A549 (cell line): Measurements from ENCODE around the gene CDHR2. TPM values are rescaled to one million over a fixed set of nuclear protein-coding genes. Genes with fewer than 3 reads are reported as not detected.
A peak's percentile ranks its signal among the peaks of the same experiment; 100 is the strongest.

ENCODE experiments used
- ATAC-seq, 2 experiments: fragments of 200-7000 bp in 1 of 2; fragments of >200 bp in 1 of 2; cut with Nextera tagmentation in 1 of 2; cut with Tn5 transposase in 1 of 2; 3 replicates each; pipeline versions ENCODE4 v1.8.0 to v1.9.1; 2018 to 2020; ENCODE audit warnings: mild to moderate bottlenecking in 1 of 2, moderate library complexity in 1 of 2
- CTCF ChIA-PET: fragments of 300-600 bp; sonication (Branson Sonifier 250); formaldehyde crosslinking; extraction: SDS; loops from one replicate; lab custom pipeline; 2021; ENCODE audit warnings: antibody characterized with exemption, inconsistent platforms; lab: Yijun Ruan, JAX
- POLR2A ChIA-PET: fragments of 350-600 bp; formaldehyde crosslinking; extraction: SDS; loops from one replicate; lab custom pipeline; 2021; ENCODE audit warnings: antibody characterized with exemption, inconsistent platforms; lab: Yijun Ruan, JAX
- DNase-seq, 2 experiments: peaks; one replicate each; pipeline versions ENCODE4 v3.0.0 to v3.0.0-alpha.2; 2011 to 2016; ENCODE audit warnings: low read depth in 1 of 2, low spot score in 1 of 2
- FAIRE-seq: peaks from 2 replicates; lab custom pipeline; 2011; peaks lifted over from hg19 to GRCh38; lab: Jason Lieb, UNC
- H3K27ac ChIP-seq, 2 experiments: fragments of >200 bp; sonication (Bioruptor Twin); formaldehyde crosslinking; 3 replicates each; pipeline ENCODE4 v1.5.1; 2016 to 2017
- H3K4me1 ChIP-seq: fragments of >200 bp; sonication (Bioruptor Twin); formaldehyde crosslinking; 3 replicates; pipeline ENCODE4 v1.6.1; 2016
- H3K4me2 ChIP-seq: fragments of >200 bp; sonication (Bioruptor Twin); formaldehyde crosslinking; 3 replicates; pipeline ENCODE4 v1.6.1; 2016
- H3K4me3 ChIP-seq: fragments of >200 bp; sonication (Bioruptor Twin); formaldehyde crosslinking; 3 replicates; pipeline ENCODE4 v1.5.1; 2016
- H3K9me3 ChIP-seq: fragments of >200 bp; sonication (Bioruptor Twin); formaldehyde crosslinking; 3 replicates; pipeline ENCODE4 v1.6.1; 2016
- BHLHE40 ChIP-seq: IDR thresholded peaks from 2 replicates; pipeline ENCODE4 v1.6.1; 2012; ENCODE audit warnings: low read depth, low read length, inconsistent platforms
- CBX2 ChIP-seq: fragments of 200-600 bp; sonication (generic); IDR thresholded peaks from 2 replicates; pipeline ENCODE4 v1.6.1; 2016; ENCODE audit warnings: low read depth, mild to moderate bottlenecking, borderline replicate concordance
- CEBPB ChIP-seq, 2 experiments: fragments of >200 bp in 1 of 2; sonication (Bioruptor Twin) in 1 of 2; formaldehyde crosslinking in 1 of 2; IDR thresholded peaks; 2 replicates each; pipeline ENCODE4 v1.6.1; 2012 to 2016
- CHD2 ChIP-seq: fragments of 150-350 bp; IDR thresholded peaks from 2 replicates; pipeline ENCODE4 v1.6.1; 2014; ENCODE audit warnings: low read length; ENCODE audit not compliant: partially characterized antibody
- EHMT2 ChIP-seq: fragments of 200-600 bp; sonication (generic); IDR thresholded peaks from 2 replicates; pipeline ENCODE4 v1.6.1; 2016; ENCODE audit warnings: antibody characterized with exemption, low read depth, mild to moderate bottlenecking, moderate library complexity
- ELK1 ChIP-seq: fragments of 150-350 bp; IDR thresholded peaks from 2 replicates; pipeline ENCODE4 v1.6.1; 2014; ENCODE audit warnings: low read depth, mild to moderate bottlenecking, low read length
- EP300 ChIP-seq, 2 experiments: fragments of >200 bp; sonication (Bioruptor Twin); formaldehyde crosslinking; IDR thresholded peaks; 2 replicates in 1 of 2; 3 replicates in 1 of 2; pipeline ENCODE4 v1.6.1; 2016 to 2017
- FOXS1 ChIP-seq: fragments of 250-450 bp; sonication (Bioruptor Pico); IDR thresholded peaks from 2 replicates; pipeline ENCODE4 v1.5.0; 2020; ENCODE audit warnings: mild to moderate bottlenecking, moderate library complexity
- GATA3 ChIP-seq: IDR thresholded peaks from 2 replicates; pipeline ENCODE4 v1.6.1; 2012; ENCODE audit warnings: borderline replicate concordance
- HMGXB4 ChIP-seq: fragments of 250-450 bp; sonication (Bioruptor Pico); IDR thresholded peaks from 2 replicates; pipeline ENCODE4 v1.5.0; 2021; ENCODE audit warnings: mild to moderate bottlenecking, moderate library complexity, borderline replicate concordance
- HOXB13 ChIP-seq: fragments of 250-450 bp; sonication (Bioruptor Pico); IDR thresholded peaks from 2 replicates; pipeline ENCODE4 v1.5.0; 2020; ENCODE audit warnings: low read depth, mild to moderate bottlenecking, moderate library complexity
- JUN ChIP-seq, 2 experiments: fragments of >200 bp; sonication (Bioruptor Twin); formaldehyde crosslinking; IDR thresholded peaks; 2 replicates in 1 of 2; 3 replicates in 1 of 2; pipeline ENCODE4 v1.6.1; 2016 to 2017
- KDM1A ChIP-seq: fragments of 200-600 bp; sonication (generic); IDR thresholded peaks from 2 replicates; pipeline ENCODE4 v1.6.1; 2016; ENCODE audit warnings: low read depth, mild to moderate bottlenecking
- KDM5A ChIP-seq: fragments of 200-600 bp; sonication (generic); IDR thresholded peaks from 2 replicates; pipeline ENCODE4 v1.6.1; 2016; ENCODE audit warnings: antibody characterized with exemption, mild to moderate bottlenecking
- NFE2L2 ChIP-seq: fragments of 150-350 bp; conservative IDR thresholded peaks from 2 replicates; pipeline ENCODE4 v1.6.1; 2014; ENCODE audit warnings: low read length
- POLR2A ChIP-seq: IDR thresholded peaks from 2 replicates; pipeline ENCODE4 v1.6.1; 2012; ENCODE audit warnings: mild to moderate bottlenecking, low read length
- POLR2AphosphoS2 ChIP-seq: conservative IDR thresholded peaks from 2 replicates; pipeline ENCODE4 v1.6.1; 2012; ENCODE audit warnings: low read length, improper control_type of control experiment, inconsistent platforms
- RCOR1 ChIP-seq: fragments of 150-350 bp; IDR thresholded peaks from 2 replicates; pipeline ENCODE4 v1.6.1; 2014; ENCODE audit warnings: antibody characterized with exemption, low read length, low read depth
- RNF2 ChIP-seq: fragments of 200-600 bp; sonication (generic); IDR thresholded peaks from 2 replicates; pipeline ENCODE4 v1.6.1; 2016; ENCODE audit warnings: low read depth, mild to moderate bottlenecking, antibody characterized with exemption, moderate library complexity, borderline replicate concordance
- SMC3 ChIP-seq: fragments of >200 bp; sonication (Bioruptor Twin); formaldehyde crosslinking; IDR thresholded peaks from 3 replicates; pipeline ENCODE4 v1.6.1; 2018; ENCODE audit warnings: inconsistent platforms
- SREBF2 ChIP-seq: fragments of 450-650 bp; IDR thresholded peaks from 2 replicates; pipeline ENCODE4 v1.6.1; 2014; ENCODE audit warnings: mild to moderate bottlenecking, moderate library complexity
- TFCP2L1 ChIP-seq: fragments of 250-450 bp; sonication (Bioruptor Pico); IDR thresholded peaks from 2 replicates; pipeline ENCODE4 v1.5.0; 2021; ENCODE audit warnings: mild to moderate bottlenecking
- ZC3H11A ChIP-seq: fragments of 450-650 bp; IDR thresholded peaks from 2 replicates; pipeline ENCODE4 v1.6.1; 2014; ENCODE audit warnings: antibody characterized with exemption, mild to moderate bottlenecking
- ZSCAN20 ChIP-seq: fragments of 250-450 bp; sonication (Bioruptor Pico); IDR thresholded peaks from 2 replicates; pipeline ENCODE4 v1.8.0; 2022; ENCODE audit warnings: mild to moderate bottlenecking, moderate library complexity
- WGBS: methylation state at CpG from one replicate; pipeline ENCODE4 v1.1.6; 2017; ENCODE audit errors: missing lambda C conversion rate; 5-methylcytosine and 5-hydroxymethylcytosine counted together
- polyA plus RNA-seq, 4 experiments: library from polyadenylated mRNA; depleted of rRNA in 3 of 4; stranded (reverse); fragments of >200 nt; fragmentation: RNase III in 1 of 4; extraction: RNeasy Plus Mini Kit Qiagen cat#74134 plus additional on column Dnase treatment in 1 of 4; gene quantifications; 2 replicates in 3 of 4; 3 replicates in 1 of 4; pipeline ENCODE4 v1.2.3, GENCODE V29; 2011 to 2017

CDHR2 gene
- polyA plus RNA-seq, 2 of the 4 experiments (the other 2 are of a cell fraction), result 0.09 TPM; not detected in 1

- whole genome bisulfite sequencing, result 93% methylated on average over 8 of the region's 8 CpGs
- H3K4me1 ChIP-seq, result peaks cover 39% of the 10 kb centered on the region
- ATAC-seq (no peak), FAIRE-seq (no peak), DNase-seq (no peak)
- H3K4me3 ChIP-seq, result no peak overlapping the region
- CTCF ChIA-PET, result interaction anchor here (1.5 to 6.2 kb wide), 3 partner anchors 27 to 124 kb away, joined by 3 to 37 read pairs (median 18); partner anchors contain the start of genes CLTB and FAF2
- no peak overlapping the region for H3K4me2 ChIP-seq
- no peaks in the 10 kb centered on the region for H3K9me3 ChIP-seq
- TF ChIP-seq CEBPB (IDR thresholded peaks at IDR 0.05) (no peak), RCOR1 (no peak), ZC3H11A (no peak), EP300 (IDR thresholded peaks at IDR 0.05) (no peak), SMC3 (no peak)
- H3K27ac ChIP-seq, result peak overlapping the region in 1 of 2 experiments; percentile 95; a peak in 1 of 6 replicates
- POLR2A ChIA-PET, result no interaction called here
Measured at GRCh38 chr5:176540476-176540899, 8.7 kb upstream of the CDHR2 start.

- TF ChIP-seq FOXS1 (no peak), EHMT2 (no peak), ELK1 (no peak), SREBF2 (no peak), RNF2 (no peak)
- Histone ChIP-seq H3K9me3 (no peaks in the 10 kb centered on the region), H3K4me2 (no peak overlapping the region; the same call in 2 of the 3 replicates), H3K4me1 (peaks cover 42% of the 10 kb centered on the region), H3K4me3 (no peak overlapping the region), H3K27ac (peak overlapping the region in 1 of 2 experiments; percentile 95; a peak in 3 of 6 replicates)
- POLR2A ChIA-PET, result no interaction called here
- DNase-seq (no peak), ATAC-seq (no peak), FAIRE-seq (no peak)
- WGBS, result 97% methylated on average over 8 of the region's 8 CpGs
- CTCF ChIA-PET, result interaction anchor here (1.5 to 4.4 kb wide), 2 partner anchors 26 to 93 kb away, joined by 3 to 18 read pairs; partner anchors contain the start of gene FAF2
Measured at GRCh38 chr5:176540956-176541337, 8.2 kb upstream of the CDHR2 start.

GRCh38 chr5:176541338-176542134 lies 7.6 kb upstream of the CDHR2 start:
- TF ChIP-seq JUN (IDR thresholded peaks at IDR 0.05), result 0 out of 5 replicates have a peak, but pooled peaks of 1 of the 2 experiments have one; percentile 4
- TF ChIP-seq KDM1A, result no peak
- peak overlapping the region; percentile 78 for H3K4me2 ChIP-seq
- ChIA-PET POLR2A (interaction anchor here (1.8 kb wide), 1 partner anchor 94 kb away, joined by 10 read pairs; the partner anchor contains the start of gene FAF2), CTCF (interaction anchor here (1.0 to 4.4 kb wide), 7 partner anchors 8 to 572 kb away, joined by 3 to 27 read pairs (median 6); partner anchors contain the start of genes CLTB and FAF2)
- peaks cover 46% of the 10 kb centered on the region for H3K4me1 ChIP-seq
- no peaks in the 10 kb centered on the region for H3K9me3 ChIP-seq
- 70% methylated on average over 12 of the region's 12 CpGs for WGBS
- DNase-seq, result peak in 1 of 2 experiments; percentile 32
- H3K27ac ChIP-seq, result peak overlapping the region; percentile 37 to 95; a peak in 5 of 6 replicates
- H3K4me3 ChIP-seq, result no peak overlapping the region
- no peak for ATAC-seq
- FAIRE-seq, result no peak

- no peak for ATAC-seq
Measured at GRCh38 chr5:176542135-176542595, 7.0 kb upstream of the CDHR2 start.

More at GRCh38 chr5:176542135-176542595, 7.0 kb upstream of the CDHR2 start:
- FAIRE-seq (no peak), DNase-seq (no peak)
- ChIA-PET CTCF (interaction anchor here (0.6 to 4.4 kb wide), 20 partner anchors 9 to 812 kb away, joined by 3 to 27 read pairs (median 4); partner anchors contain the start of genes CLTB and FAF2), POLR2A (interaction anchor here (0.6 to 1.8 kb wide), 2 partner anchors 16 to 94 kb away, joined by 3 to 10 read pairs; partner anchors contain the start of gene FAF2)
- Histone ChIP-seq H3K27ac (peak overlapping the region; percentile 89 to 95; a peak in 5 of 6 replicates), H3K4me3 (peak overlapping the region; percentile 66), H3K4me2 (peak overlapping the region; percentile 78), H3K4me1 (peaks cover 46% of the 10 kb centered on the region), H3K9me3 (no peaks in the 10 kb centered on the region)
- TF ChIP-seq HMGXB4 (CRISPR knock-in tag) (no peak), POLR2A (no peak), CBX2 (no peak), KDM5A (no peak), CEBPB (IDR thresholded peaks at IDR 0.05) (no peak), ELK1 (no peak), ZC3H11A (no peak), NFE2L2 (no peak), HOXB13 (CRISPR knock-in tag) (no peak), EHMT2 (no peak), CHD2 (no peak), FOXS1 (no peak), POLR2AphosphoS2 (no peak), TFCP2L1 (CRISPR knock-in tag) (no peak), BHLHE40 (no peak), ZSCAN20 (CRISPR knock-in tag) (no peak), GATA3 (no peak)
- WGBS, result 76% methylated on average over 16 of the region's 16 CpGs
